Endothelial cell of coronary artery (primary cell): ENCODE measurements around the gene OR10A4. TPM values are rescaled to one million over a fixed set of nuclear protein-coding genes. Genes with fewer than 3 reads are reported as not detected.

Experiments
- total RNA-seq: library from RNA; depleted of rRNA; stranded (reverse); fragments of >200 nt; gene quantifications from 2 replicates; pipeline ENCODE4 v1.2.3, GENCODE V29; 2014

The OR10A4 gene
- not detected in 2 replicates for total RNA-seq

GRCh38 chr11:6876325-6876724 is at the start of gene OR10A4:
TSS of gene OR10A4 (plus strand) at chr11:6876625. CDS start at chr11:6876648, 23 bp downstream.

GRCh38 chr11:6845383-6845782 is 31.0 kb upstream of the OR10A4 start, which contains the start of gene OR10A5:
TSS of gene OR10A5 (plus strand) at chr11:6845683. CDS start at chr11:6845683, 0 bp downstream.

GRCh38 chr11:6862961-6863360 is 13.5 kb upstream of the OR10A4 start, which contains the start of gene OR10A2:
TSS of gene OR10A2 (plus strand) at chr11:6863057. CDS start at chr11:6869755, 6,698 bp downstream.

GRCh38 chr11:6892400-6892799 is 16.0 kb downstream of the OR10A4 start, which contains the start of gene OR2D2:
TSS of gene OR2D2 (minus strand) at chr11:6892500. CDS start at chr11:6892500, 0 bp downstream.

GRCh38 chr11:6920702-6921101 is 44.3 kb downstream of the OR10A4 start, which contains the start of gene OR2D3:
TSS of gene OR2D3 (plus strand) at chr11:6921002. CDS start at chr11:6921002, 0 bp downstream.

GRCh38 chr11:6926208-6927029 is 50.0 kb downstream of the OR10A4 start, which contains the start of gene ZNF215:
TSS of gene ZNF215 (plus strand) at chr11:6926426. CDS start at chr11:6932273, 5,847 bp downstream.

Other genes starting within 250 kb of the OR10A4 start
- gene DCHS1, start 220.8 kb upstream of the OR10A4 start, total RNA-seq = 37.9 and 41.8 TPM in 2 replicates
- 91.3 and 121 TPM in 2 replicates for gene MRPL17, start 193.3 kb upstream of the OR10A4 start, total RNA-seq
- gene OR2AG2, start 104.6 kb upstream of the OR10A4 start, total RNA-seq = 0.09 and 0.18 TPM in 2 replicates
- gene OR2AG1, start 93.6 kb upstream of the OR10A4 start, total RNA-seq = not detected in 2 replicates
- 0.27 and 0.38 TPM in 2 replicates for gene OR6A2, start 76.9 kb upstream of the OR10A4 start, total RNA-seq
- not detected in 2 replicates for gene OR10A5, start 30.9 kb upstream of the OR10A4 start, total RNA-seq
- not detected in 2 replicates for gene OR10A2, start 13.6 kb upstream of the OR10A4 start, total RNA-seq
- gene OR2D2, start 15.9 kb downstream of the OR10A4 start, total RNA-seq = 0.47 and 0.54 TPM in 2 replicates
- not detected in 2 replicates for gene OR2D3, start 44.4 kb downstream of the OR10A4 start, total RNA-seq
- gene ZNF215, start 49.8 kb downstream of the OR10A4 start, total RNA-seq = 5.2 and 5.4 TPM in 2 replicates
- gene ZNF214, start 143.7 kb downstream of the OR10A4 start, total RNA-seq = 3.5 and 6.1 TPM in 2 replicates
- gene NLRP14, start 143.9 kb downstream of the OR10A4 start, total RNA-seq = 0.09 and 0.45 TPM in 2 replicates
- gene RBMXL2, start 212.4 kb downstream of the OR10A4 start, total RNA-seq = 0.18 TPM in 1 of 2 replicates, not detected in the other